GM20000 (cell line): ENCODE results near the gene SGTB.

Experiments
- DNase-seq: peaks from one replicate; pipeline ENCODE4 v3.0.0; 2012; ENCODE audit warnings: low spot score
- CTCF ChIP-seq: IDR thresholded peaks from 2 replicates; pipeline ENCODE4 v1.5.1; 2012; ENCODE audit warnings: mild to moderate bottlenecking, control low read depth; ENCODE audit errors: extremely low read depth, missing control alignments

The SGTB gene

GRCh38 chr5:65730910-65731309, 9.0 kb upstream of the SGTB start:
- no peak for TF ChIP-seq CTCF
- no peak for DNase-seq

- no peak for TF ChIP-seq CTCF
These were observed 6.3 kb upstream of the SGTB start for GRCh38 chr5:65728218-65728617.

GRCh38 chr5:65727491-65728156, 5.7 kb upstream of the SGTB start:
- TF ChIP-seq CTCF, result no peak
- DNase-seq, result no peak

More at GRCh38 chr5:65728218-65728617, 6.3 kb upstream of the SGTB start:
- no peak for DNase-seq

- DNase-seq, result peak; percentile 49
- no peak for TF ChIP-seq CTCF
These were observed 880 bp upstream of the SGTB start for GRCh38 chr5:65722575-65723403.

- DNase-seq, result peak; percentile 52
- no peak for TF ChIP-seq CTCF
These were observed 724 bp downstream of the SGTB start for GRCh38 chr5:65721050-65721719.

GRCh38 chr5:65718576-65719310, 3.2 kb downstream of the SGTB start:
- no peak for DNase-seq
- no peak for TF ChIP-seq CTCF
